GM12872 (cell line): ENCODE results near the gene FOCAD.

Experiments used
- CTCF ChIP-seq: IDR thresholded peaks from 3 replicates; pipeline ENCODE4 v1.5.1; 2011; ENCODE audit warnings: low read depth, mild to moderate bottlenecking, low read length, moderate library complexity; ENCODE audit not compliant: insufficient read depth

FOCAD gene

GRCh38 chr9:20725675-20726074, 41.6 kb downstream of the FOCAD start:
- TF ChIP-seq CTCF = no peak

- TF ChIP-seq CTCF = no peak
Observed at GRCh38 chr9:20726144-20726543, 42.1 kb downstream of the FOCAD start.

GRCh38 chr9:20728493-20729220, 44.6 kb downstream of the FOCAD start:
- TF ChIP-seq CTCF = no peak

- TF ChIP-seq CTCF = no peak
Observed at GRCh38 chr9:20729523-20729922, 45.5 kb downstream of the FOCAD start.

- TF ChIP-seq CTCF = no peak
Observed at GRCh38 chr9:20732118-20732517, 48.1 kb downstream of the FOCAD start.

GRCh38 chr9:20734275-20734674, 50.2 kb downstream of the FOCAD start:
- TF ChIP-seq CTCF = no peak

GRCh38 chr9:20740304-20740703, 56.2 kb downstream of the FOCAD start:
- no peak for TF ChIP-seq CTCF
